ENCODE measurements around the gene P2RY6. TPM values are rescaled to one million over a fixed set of nuclear protein-coding genes. Genes with fewer than 3 reads are reported as not detected.

The P2RY6 gene
- total RNA-seq, 4 donors from 2014 or later = 0.46 to 0.81 TPM; not detected in 2

GRCh38 chr11:73317373-73317772, 45.2 kb downstream of the P2RY6 start:
- 49% methylated on average over 4 of the region's 4 CpGs for WGBS, 2 donors
- no peak for DNase-seq (ENCODE audit: low spot score in 2 of 2)
- no peak for TF ChIP-seq CTCF (IDR thresholded peaks at IDR 0.05)
- no peak for TF ChIP-seq POLR2A (IDR thresholded peaks at IDR 0.05)
- intact Hi-C loops (cut with DNase I; ENCODE audit: low total_unique reads) = no loop called here
- H3K4me3 ChIP-seq (ENCODE audit: low read depth, poor library complexity, severe bottlenecking) = no peak overlapping the region

- intact Hi-C loops (cut with DNase I; ENCODE audit: low total_unique reads) = no loop called here
- DNase-seq (ENCODE audit: low spot score in 2 of 2) = no peak
- no peak for TF ChIP-seq POLR2A (IDR thresholded peaks at IDR 0.05)
- no peak for TF ChIP-seq CTCF (IDR thresholded peaks at IDR 0.05)
- H3K4me3 ChIP-seq (ENCODE audit: low read depth, poor library complexity, severe bottlenecking) = no peak overlapping the region
- WGBS, 2 donors = 58 to 85% methylated on average over 2 to 3 of the region's 3 CpGs
These were observed 45.7 kb downstream of the P2RY6 start for GRCh38 chr11:73317803-73318202.

- no peak overlapping the region for H3K4me3 ChIP-seq (ENCODE audit: low read depth, poor library complexity, severe bottlenecking)
- no peak for DNase-seq (ENCODE audit: low spot score in 2 of 2)
- intact Hi-C loops (cut with DNase I; ENCODE audit: low total_unique reads) = no loop called here
- no peak for TF ChIP-seq CTCF (IDR thresholded peaks at IDR 0.05)
- no peak for TF ChIP-seq POLR2A (IDR thresholded peaks at IDR 0.05)
- 71 to 79% methylated on average over 8 of the region's 8 CpGs for WGBS, 2 donors
These were observed 46.4 kb downstream of the P2RY6 start for GRCh38 chr11:73318501-73319011.

GRCh38 chr11:73320763-73321603, 48.8 kb downstream of the P2RY6 start:
- no peak for DNase-seq (ENCODE audit: low spot score in 2 of 2)
- H3K4me3 ChIP-seq (ENCODE audit: low read depth, poor library complexity, severe bottlenecking) = no peak overlapping the region
- intact Hi-C loops (cut with DNase I; ENCODE audit: low total_unique reads) = no loop called here
- 40 to 45% methylated on average over 10 of the region's 10 CpGs for WGBS, 2 donors
- no peak for TF ChIP-seq CTCF (IDR thresholded peaks at IDR 0.05)
- no peak for TF ChIP-seq POLR2A (IDR thresholded peaks at IDR 0.05)

- WGBS, 2 donors = 49 to 50% methylated on average over 10 of the region's 10 CpGs
- DNase-seq (ENCODE audit: low spot score in 2 of 2) = no peak
- intact Hi-C loops (cut with DNase I; ENCODE audit: low total_unique reads) = no loop called here
- no peak for TF ChIP-seq POLR2A (IDR thresholded peaks at IDR 0.05)
- no peak for TF ChIP-seq CTCF (IDR thresholded peaks at IDR 0.05)
- H3K4me3 ChIP-seq (ENCODE audit: low read depth, poor library complexity, severe bottlenecking) = no peak overlapping the region
These were observed 49.7 kb downstream of the P2RY6 start for GRCh38 chr11:73321604-73322381.

Measured in lower leg skin (tissue), 4 donors.